Hepatocyte (in vitro differentiated cells): ENCODE measurements around the gene C14orf119. TPM values are rescaled to one million over a fixed set of nuclear protein-coding genes. Genes with fewer than 3 reads are reported as not detected.

Experiments
- DNase-seq: peaks from one replicate; pipeline ENCODE4 v3.0.0-alpha.2; 2016; ENCODE audit warnings: low spot score
- H2AFZ ChIP-seq: fragments of 200-600 bp; sonication (generic); 2 replicates; pipeline ENCODE4 v1.6.0; 2016; ENCODE audit warnings: antibody characterized with exemption, mild to moderate bottlenecking
- H3K27ac ChIP-seq: fragments of 200-600 bp; sonication (generic); 2 replicates; pipeline ENCODE4 v1.5.1; 2016; ENCODE audit warnings: mild to moderate bottlenecking
- H3K27me3 ChIP-seq: fragments of 200-600 bp; sonication (generic); 2 replicates; pipeline ENCODE4 v1.6.1; 2016
- H3K36me3 ChIP-seq: fragments of 200-600 bp; sonication (generic); replicated peaks from 2 replicates; pipeline ENCODE4 v1.5.1; 2016; ENCODE audit warnings: low read depth; ENCODE audit not compliant: insufficient read depth
- H3K4me1 ChIP-seq: fragments of 200-600 bp; sonication (generic); 2 replicates; pipeline ENCODE4 v1.5.1; 2016; ENCODE audit warnings: mild to moderate bottlenecking, moderate library complexity; ENCODE audit not compliant: insufficient read depth
- H3K4me2 ChIP-seq: fragments of 200-600 bp; sonication (generic); 2 replicates; pipeline ENCODE4 v1.6.0; 2016
- H3K4me3 ChIP-seq: fragments of 200-600 bp; sonication (generic); 2 replicates; pipeline ENCODE4 v1.5.1; 2016; ENCODE audit warnings: mild to moderate bottlenecking
- H3K79me2 ChIP-seq: fragments of 200-600 bp; sonication (generic); 2 replicates; pipeline ENCODE4 v1.6.0; 2017; ENCODE audit warnings: mild to moderate bottlenecking
- H3K9me2 ChIP-seq: fragments of 200-600 bp; sonication (generic); replicated peaks from 2 replicates; pipeline ENCODE4 v1.6.0; 2017; ENCODE audit warnings: mild to moderate bottlenecking; ENCODE audit not compliant: insufficient read depth
- H3K9me3 ChIP-seq: fragments of 200-600 bp; sonication (generic); 2 replicates; pipeline ENCODE4 v1.5.1; 2016; ENCODE audit warnings: low read depth, mild to moderate bottlenecking
- H4K20me1 ChIP-seq: fragments of 200-600 bp; sonication (generic); 2 replicates; pipeline ENCODE4 v1.6.0; 2016; ENCODE audit warnings: mild to moderate bottlenecking; ENCODE audit not compliant: insufficient read depth, poor library complexity, severe bottlenecking
- EZH2 ChIP-seq: fragments of 200-600 bp; sonication (generic); IDR thresholded peaks from 2 replicates; pipeline ENCODE4 v1.6.1; 2016; ENCODE audit warnings: antibody characterized with exemption, mild to moderate bottlenecking, borderline replicate concordance
- EZH2phosphoT487 ChIP-seq: fragments of 200-600 bp; sonication (generic); IDR thresholded peaks from one replicate; pipeline ENCODE4 v1.6.1; 2018; ENCODE audit warnings: antibody characterized with exemption, mild to moderate bottlenecking, low read depth, moderate library complexity; ENCODE audit not compliant: unreplicated experiment, severe bottlenecking
- WGBS: methylation state at CpG from one replicate; pipeline ENCODE4 v1.1.6; 2016; ENCODE audit warnings: low lambda C conversion rate; ENCODE audit errors: missing lambda C conversion rate; 5-methylcytosine and 5-hydroxymethylcytosine counted together
- polyA plus RNA-seq: library from polyadenylated mRNA; unstranded; fragments of >200 nt; fragmentation: Nextera tagmentation; extraction: Ambion mirVana; gene quantifications from 2 replicates; pipeline ENCODE4 v1.2.1, GENCODE V29; 2016
- total RNA-seq: library from RNA; depleted of rRNA; stranded (reverse); fragments of >200 nt; gene quantifications from 2 replicates; pipeline ENCODE4 v1.2.3, GENCODE V29; 2014
- TF ChIP-seq, protein P1 (sequence below): fragments of 200-600 bp; sonication (generic); IDR thresholded peaks from 2 replicates; pipeline ENCODE4 v1.5.1; 2016; ENCODE audit warnings: antibody characterized with exemption, mild to moderate bottlenecking; ENCODE audit not compliant: poor library complexity

C14orf119 gene
- total and polyA plus RNA-seq, 2 experiments from 2014 or later: 47.7 to 146 TPM

DNA sequence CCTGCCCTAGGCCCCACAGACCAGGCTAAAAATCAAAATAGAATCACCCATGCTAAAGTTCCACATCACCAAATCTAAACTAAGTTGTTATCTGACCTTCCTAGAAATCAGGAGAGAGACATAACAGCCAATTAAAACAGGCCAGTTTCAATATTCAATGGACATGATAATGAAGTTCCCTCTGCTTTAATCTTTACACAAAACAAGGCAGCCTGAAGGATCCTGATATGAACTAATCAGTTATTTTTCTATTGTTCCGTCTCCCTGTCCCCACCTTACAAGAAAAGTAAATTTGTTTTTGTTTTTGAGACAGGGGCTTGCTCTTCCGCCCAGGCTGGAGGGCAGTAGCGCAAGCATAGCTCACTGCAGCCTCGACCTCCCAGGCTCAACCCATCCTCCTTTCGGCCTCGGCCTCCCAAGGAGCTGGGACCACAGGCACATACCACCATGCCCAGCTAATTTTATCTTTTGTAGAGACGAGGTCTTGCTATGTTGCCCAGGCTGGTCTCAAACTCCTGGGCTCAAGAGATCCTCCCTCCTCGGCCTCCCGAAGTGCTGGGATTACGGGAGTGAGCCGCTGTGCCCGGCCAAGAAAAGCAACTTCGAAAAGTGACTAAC, 29.1 kb downstream of the C14orf119 start:
- no peaks in the 10 kb centered on the region for H3K9me3 ChIP-seq
- H3K4me1 ChIP-seq: peaks cover 10% of the 10 kb centered on the region
- no peaks in the 10 kb centered on the region for H4K20me1 ChIP-seq
- TF ChIP-seq, protein P1, sequence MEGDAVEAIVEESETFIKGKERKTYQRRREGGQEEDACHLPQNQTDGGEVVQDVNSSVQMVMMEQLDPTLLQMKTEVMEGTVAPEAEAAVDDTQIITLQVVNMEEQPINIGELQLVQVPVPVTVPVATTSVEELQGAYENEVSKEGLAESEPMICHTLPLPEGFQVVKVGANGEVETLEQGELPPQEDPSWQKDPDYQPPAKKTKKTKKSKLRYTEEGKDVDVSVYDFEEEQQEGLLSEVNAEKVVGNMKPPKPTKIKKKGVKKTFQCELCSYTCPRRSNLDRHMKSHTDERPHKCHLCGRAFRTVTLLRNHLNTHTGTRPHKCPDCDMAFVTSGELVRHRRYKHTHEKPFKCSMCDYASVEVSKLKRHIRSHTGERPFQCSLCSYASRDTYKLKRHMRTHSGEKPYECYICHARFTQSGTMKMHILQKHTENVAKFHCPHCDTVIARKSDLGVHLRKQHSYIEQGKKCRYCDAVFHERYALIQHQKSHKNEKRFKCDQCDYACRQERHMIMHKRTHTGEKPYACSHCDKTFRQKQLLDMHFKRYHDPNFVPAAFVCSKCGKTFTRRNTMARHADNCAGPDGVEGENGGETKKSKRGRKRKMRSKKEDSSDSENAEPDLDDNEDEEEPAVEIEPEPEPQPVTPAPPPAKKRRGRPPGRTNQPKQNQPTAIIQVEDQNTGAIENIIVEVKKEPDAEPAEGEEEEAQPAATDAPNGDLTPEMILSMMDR: no peak
- TF ChIP-seq EZH2phosphoT487 (no peak), EZH2 (no peak)
- no peak overlapping the region for H2AFZ ChIP-seq
- H3K36me3 ChIP-seq: no peaks in the 10 kb centered on the region
- no peak for DNase-seq
- no peaks in the 10 kb centered on the region for H3K9me2 ChIP-seq
- no peaks in the 10 kb centered on the region for H3K79me2 ChIP-seq
- 90% methylated on average over 13 of the region's 13 CpGs for WGBS
- H3K4me3 ChIP-seq: no peak overlapping the region
- no peak overlapping the region for H3K4me2 ChIP-seq
- no peak overlapping the region for H3K27ac ChIP-seq
- H3K27me3 ChIP-seq: no peaks in the 10 kb centered on the region

DNA sequence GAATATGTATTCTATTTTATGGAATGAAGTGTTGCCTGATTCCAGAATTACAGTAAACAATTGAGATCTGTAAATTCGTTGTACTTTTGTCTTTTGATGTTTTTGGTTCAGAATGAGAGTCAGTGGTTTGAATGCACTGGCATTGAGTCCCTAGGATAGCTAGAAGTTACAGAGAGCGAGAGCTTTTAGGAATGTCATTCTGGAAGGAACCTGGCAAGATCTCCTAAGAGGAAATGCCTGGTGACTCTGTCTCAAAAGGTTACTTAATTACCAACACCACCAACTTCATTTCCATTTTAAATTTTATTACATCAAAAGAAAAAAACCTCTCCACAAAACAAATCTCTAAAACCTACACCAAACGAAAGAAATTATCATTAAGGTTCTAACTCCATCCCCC, 29.7 kb downstream of the C14orf119 start:
- Histone ChIP-seq H3K27me3 (no peaks in the 10 kb centered on the region), H3K9me3 (no peaks in the 10 kb centered on the region), H3K4me1 (peaks cover 10% of the 10 kb centered on the region), H3K79me2 (no peaks in the 10 kb centered on the region), H3K4me2 (no peak overlapping the region), H4K20me1 (no peaks in the 10 kb centered on the region), H3K9me2 (no peaks in the 10 kb centered on the region), H3K4me3 (no peak overlapping the region), H3K27ac (no peak overlapping the region), H2AFZ (no peak overlapping the region), H3K36me3 (no peaks in the 10 kb centered on the region)
- WGBS: 81% methylated on average over 3 of the region's 3 CpGs
- TF ChIP-seq EZH2: no peak
- TF ChIP-seq EZH2phosphoT487: no peak
- TF ChIP-seq, protein P1: no peak
- DNase-seq: no peak

DNA sequence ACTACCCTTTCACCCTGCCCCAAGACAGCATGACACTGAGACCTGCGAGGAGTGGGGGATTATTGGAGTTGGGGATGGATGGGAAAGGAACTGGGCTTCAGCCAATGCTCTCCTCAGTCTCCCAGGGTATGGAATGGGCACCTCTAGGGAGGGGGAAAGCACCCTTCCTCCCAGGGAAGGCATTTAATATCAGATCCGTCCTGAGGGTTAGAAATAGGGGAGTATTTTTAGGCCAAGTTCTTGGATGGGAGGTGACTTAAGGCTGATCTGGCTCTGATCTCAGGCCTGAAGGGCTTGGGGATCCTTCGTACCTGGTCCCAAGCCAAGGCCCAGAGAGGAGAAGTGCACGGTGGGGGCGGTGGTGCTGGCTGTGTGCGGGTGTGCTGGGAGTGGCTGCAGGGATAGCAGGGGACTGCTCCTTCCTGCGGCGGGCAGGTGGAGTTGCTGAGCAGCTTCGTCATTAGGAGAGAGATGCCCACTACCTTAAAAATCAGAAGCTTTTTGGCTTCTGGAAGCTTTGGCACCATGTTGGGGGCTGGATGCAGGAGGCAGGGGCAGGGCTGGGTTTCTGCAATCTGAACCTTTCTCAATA, 30.7 kb downstream of the C14orf119 start:
- Histone ChIP-seq H3K27ac (no peak overlapping the region), H3K4me1 (peaks cover 8% of the 10 kb centered on the region)

More for the DNA sequence above, 30.7 kb downstream of the C14orf119 start:
- Histone ChIP-seq H3K79me2 (no peaks in the 10 kb centered on the region), H3K9me2 (no peaks in the 10 kb centered on the region), H3K4me2 (no peak overlapping the region), H3K27me3 (no peaks in the 10 kb centered on the region), H4K20me1 (no peaks in the 10 kb centered on the region), H3K36me3 (no peaks in the 10 kb centered on the region), H3K4me3 (no peak overlapping the region), H3K9me3 (no peaks in the 10 kb centered on the region), H2AFZ (no peak overlapping the region)
- WGBS: 87% methylated on average over 9 of the region's 9 CpGs
- DNase-seq: no peak
- TF ChIP-seq EZH2phosphoT487: no peak
- TF ChIP-seq EZH2: no peak
- TF ChIP-seq, protein P1: no peak
